ELR (cell line): ENCODE measurements around the gene PDE11A.

ENCODE experiments used
- DNase-seq: peaks from one replicate; pipeline ENCODE4 v3.0.0-alpha.2; 2015; ENCODE audit warnings: low read depth

The PDE11A gene

GRCh38 chr2:177921726-177922125 lies 150.9 kb downstream of the PDE11A start:
- DNase-seq, result no peak

DNA sequence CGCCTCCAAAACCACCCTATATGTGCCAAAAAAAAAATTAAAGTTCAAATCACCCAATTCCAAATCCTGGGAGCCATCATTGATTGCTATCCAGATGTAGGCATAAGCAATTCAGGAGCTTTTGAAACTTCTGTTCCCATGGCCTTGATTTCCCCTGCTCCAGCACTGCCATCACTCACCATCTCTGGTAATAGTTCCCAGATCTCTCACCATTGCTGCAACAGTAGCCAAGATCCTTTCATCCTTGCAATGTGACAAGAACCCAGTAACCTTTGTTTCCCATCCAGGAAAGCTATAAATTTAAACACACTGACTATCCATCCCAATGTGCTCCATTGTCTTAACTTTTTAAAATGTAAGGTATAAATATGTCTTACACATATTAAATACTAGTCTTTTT lies 155.4 kb downstream of the PDE11A start:
- DNase-seq, result no peak

- no peak for DNase-seq
These were observed 156.2 kb downstream of the PDE11A start for GRCh38 chr2:177916342-177916741.

GRCh38 chr2:177914247-177914646 lies 158.3 kb downstream of the PDE11A start:
- no peak for DNase-seq

GRCh38 chr2:177909962-177910361 lies 162.6 kb downstream of the PDE11A start:
- peak; percentile 73 for DNase-seq

DNA sequence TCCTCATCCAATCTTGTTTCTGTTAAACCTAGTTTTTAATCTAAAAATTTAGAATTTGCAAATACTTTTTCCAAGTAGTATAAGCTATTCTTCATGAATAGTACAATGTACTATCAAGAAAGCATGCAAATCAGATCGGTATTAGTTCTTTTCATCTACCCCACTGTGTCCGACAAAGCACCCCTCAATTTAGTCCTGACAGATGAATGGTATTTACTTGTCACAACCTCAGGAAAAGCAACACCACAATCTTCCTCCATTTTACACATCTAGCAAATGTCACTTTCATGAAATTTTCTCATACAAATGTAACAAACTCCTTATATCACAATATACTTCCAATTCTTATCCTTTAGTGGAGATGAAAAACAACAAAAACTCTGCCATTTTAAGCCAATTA lies 163.8 kb downstream of the PDE11A start:
- DNase-seq, result no peak

- DNase-seq, result peak; percentile 40
These were observed 164.4 kb downstream of the PDE11A start for GRCh38 chr2:177908182-177908581.

DNA sequence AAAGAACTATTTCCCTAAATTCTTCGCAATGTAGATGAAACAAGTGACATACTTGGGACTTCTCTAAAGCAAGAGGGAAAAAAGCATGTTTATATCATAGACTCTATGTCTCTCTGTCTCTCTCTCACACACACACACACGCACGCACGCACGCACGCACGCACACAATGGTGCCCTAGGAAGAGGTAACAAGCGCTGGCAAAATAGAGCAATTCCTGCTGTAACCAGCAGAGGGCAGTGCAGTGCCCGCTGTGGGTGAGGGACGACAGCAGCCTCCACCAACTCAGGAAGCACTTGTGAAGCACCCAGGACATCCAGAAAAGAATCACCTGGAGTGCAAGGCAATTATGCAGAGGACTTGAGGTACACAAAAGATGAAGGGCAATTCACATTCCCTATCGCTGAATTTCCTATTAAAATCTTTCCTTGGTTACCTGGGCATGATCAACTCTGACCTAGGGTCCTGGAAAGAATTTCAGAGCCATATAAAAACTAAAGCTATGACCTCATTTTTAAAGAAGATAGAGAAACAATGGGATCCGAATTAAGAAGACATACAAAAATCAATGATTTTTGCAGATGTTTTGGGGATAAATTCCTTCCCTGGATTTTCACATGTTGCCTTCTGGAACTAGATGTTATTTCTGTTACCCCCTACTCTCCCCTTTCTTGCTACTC lies 166.4 kb downstream of the PDE11A start:
- peak; percentile 64 for DNase-seq

DNA sequence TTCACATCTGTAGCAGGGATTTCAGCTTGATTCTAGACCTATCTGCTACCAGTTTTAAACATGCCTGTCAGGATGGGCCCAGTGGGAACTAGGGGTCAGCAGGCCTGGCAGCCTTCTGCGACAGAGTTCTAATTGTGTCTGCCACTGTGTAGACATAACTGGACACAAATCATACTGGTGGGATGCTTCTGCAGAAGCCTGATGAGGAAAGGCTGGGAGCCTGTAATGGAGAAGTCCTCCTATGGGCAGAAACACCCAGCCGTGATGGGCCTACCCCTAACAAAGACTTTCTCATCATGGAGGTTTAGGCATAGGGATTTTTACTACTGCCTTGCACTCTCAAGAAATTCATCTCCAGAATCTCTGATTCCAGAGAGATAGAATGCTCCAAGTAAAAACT lies 166.9 kb downstream of the PDE11A start:
- DNase-seq, result no peak

DNA sequence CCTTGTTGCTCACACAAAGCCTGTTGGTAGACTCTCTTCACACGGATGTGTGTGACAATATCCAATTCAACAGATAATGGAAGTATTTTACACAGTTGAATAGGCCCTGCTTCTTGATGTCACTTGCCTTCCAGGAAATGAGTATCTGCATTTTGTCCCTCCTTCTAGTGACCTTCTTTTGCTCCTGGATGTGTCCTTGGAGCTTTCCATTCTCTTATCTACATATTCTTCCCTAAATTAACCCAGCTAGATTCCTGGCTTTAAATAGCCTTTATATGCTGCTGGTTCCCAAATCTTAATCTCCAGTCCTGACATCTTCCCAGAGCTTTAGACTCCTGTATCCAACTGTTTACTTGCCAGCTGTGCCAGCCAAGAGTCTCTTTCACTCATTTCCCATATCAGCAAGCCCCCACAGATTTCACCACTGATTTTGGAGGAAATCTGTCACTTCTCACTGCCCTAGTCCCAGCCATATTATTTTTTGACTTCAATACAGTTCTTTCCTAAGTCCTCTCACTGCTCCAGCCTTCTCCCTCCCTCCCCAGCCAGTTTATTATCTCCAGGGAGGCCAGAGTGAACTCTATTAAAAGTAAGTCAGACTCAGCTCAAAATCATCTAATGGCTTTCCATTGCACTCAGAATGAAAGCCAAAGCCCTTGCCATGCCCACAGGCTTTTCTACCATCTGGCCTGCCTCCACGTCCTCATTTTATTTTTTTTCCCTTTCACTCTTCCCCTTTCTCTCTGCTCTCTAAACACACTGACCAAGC lies 170.0 kb downstream of the PDE11A start:
- DNase-seq, result no peak

DNA sequence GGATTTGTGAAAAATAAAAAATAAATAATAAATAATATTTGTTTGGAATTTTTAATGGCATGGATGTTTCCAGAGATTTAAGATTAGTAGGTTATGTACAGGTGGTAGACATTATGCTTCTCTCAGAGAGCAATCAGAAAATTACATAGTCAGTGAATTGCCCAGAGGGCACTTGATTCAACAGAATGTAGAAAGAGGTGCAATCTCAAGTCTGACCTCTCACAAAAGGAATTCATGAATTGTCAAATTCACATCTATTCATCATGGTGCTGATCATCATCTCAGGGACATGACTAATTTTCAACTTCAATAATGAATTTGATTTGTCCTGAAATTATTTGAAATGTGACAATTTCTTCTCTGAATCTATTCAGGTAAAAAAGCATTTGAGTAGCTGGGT lies 172.5 kb downstream of the PDE11A start:
- DNase-seq, result peak; percentile 55

- no peak for DNase-seq
These were observed 175.3 kb downstream of the PDE11A start for GRCh38 chr2:177897278-177897677.

GRCh38 chr2:177896587-177896986 lies 176.0 kb downstream of the PDE11A start:
- DNase-seq, result no peak

DNA sequence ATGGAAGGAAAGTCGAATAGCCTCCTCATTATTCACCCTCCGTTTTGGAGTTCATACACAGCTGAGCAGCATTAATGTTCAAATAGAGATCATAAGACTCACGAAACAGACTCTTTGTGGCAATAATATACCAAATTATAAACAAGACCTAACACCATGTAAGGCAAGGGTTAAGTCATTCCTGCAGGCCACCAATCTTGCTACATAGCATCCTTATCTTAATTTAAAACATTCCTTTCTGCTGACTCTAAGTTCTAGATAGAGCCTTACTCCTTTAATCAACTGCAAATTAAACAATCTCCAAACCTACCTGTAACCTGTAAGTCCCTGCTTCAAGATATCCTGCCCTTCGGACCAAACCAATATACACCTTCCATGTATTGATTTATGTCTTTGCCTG lies 178.0 kb downstream of the PDE11A start:
- DNase-seq, result no peak

DNA sequence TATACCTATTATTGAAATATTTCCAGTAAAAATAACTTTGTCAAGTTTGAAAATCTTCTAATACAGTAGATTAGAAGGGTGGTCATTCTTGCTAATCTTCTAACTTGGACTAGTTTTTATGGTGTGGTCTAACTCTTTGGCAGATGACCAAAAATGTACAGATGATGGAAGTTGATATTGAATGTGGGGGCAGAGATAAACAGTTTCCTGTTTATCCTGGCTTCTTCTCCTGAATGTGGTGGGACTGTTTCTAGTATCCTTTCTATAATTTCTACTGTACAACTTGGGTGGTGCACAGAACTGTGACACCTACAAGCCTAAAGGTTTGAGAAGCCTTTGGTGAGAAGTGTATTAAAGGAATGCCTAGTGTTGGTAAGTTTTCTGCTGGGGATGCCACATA lies 178.7 kb downstream of the PDE11A start:
- DNase-seq, result no peak

DNA sequence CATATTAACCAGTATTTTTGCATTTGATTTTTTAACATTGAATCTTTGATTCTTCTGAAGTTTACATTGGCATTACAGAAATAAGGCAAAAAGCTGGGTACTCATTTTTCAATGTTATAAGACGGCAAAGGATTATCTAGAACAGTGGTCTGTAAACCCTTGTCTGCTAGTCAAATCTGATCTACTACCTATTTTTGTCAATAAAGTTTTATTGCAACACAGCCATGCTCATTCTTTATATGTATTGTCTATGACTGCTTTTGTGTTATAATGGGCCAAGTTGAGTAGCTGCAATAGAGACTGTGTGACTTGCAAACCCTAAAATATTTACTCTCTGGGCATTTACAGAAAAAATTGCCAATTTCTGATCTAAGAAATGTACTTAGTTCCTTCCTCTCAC lies 181.0 kb downstream of the PDE11A start:
- DNase-seq, result no peak

DNA sequence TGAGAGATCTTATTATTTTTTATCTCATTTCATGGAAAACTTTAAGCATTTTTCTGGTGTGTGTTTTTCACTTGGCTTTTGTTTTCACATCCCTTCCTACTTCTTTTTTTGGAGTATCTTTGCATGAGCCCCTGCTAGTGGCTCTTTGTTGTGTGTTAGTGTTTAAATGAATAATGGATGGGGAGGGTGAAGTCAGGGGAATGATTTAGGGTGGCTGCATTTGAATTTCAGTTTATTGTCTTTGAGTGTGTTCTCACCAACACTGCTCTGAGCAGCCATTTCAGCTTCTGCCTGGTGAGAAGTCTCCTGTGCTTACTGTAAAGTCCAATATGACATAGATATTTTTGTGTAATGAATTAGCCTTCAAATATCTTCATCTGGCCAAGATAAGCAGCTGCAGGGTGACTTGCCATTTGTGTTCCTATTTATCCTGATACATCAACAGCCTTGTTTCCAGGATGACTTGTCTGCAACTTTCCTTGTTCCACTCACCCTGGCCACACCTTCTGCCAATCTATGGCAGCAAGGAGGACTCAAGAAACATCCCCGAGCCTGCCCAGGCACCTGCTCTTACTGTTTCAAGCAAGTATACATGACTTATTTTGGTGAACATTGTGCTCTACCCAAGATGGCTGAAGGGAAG lies 182.6 kb downstream of the PDE11A start:
- no peak for DNase-seq

- DNase-seq, result no peak
These were observed 184.0 kb downstream of the PDE11A start for GRCh38 chr2:177888581-177888980.

GRCh38 chr2:177887722-177888121 lies 184.9 kb downstream of the PDE11A start:
- DNase-seq, result no peak

DNA sequence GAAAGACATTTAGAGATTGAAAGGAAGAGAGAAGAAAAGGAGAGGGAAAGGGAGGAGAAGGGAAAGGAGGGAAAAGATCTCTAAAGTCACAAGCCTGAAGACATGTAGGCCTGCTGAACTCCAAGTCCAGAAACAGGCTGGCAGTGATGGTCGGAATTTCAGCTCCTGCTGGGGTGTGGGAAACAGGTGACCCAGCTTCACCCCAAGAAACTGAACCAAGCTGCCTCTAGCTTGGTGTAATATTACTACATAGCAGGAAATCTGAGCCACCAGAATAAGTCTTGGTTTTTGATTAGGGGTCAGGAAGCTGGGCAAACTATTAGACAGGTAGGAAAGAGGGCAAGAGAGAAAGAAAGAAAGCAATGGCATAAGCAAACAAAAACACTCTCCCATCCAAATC lies 185.8 kb downstream of the PDE11A start:
- DNase-seq, result no peak

DNA sequence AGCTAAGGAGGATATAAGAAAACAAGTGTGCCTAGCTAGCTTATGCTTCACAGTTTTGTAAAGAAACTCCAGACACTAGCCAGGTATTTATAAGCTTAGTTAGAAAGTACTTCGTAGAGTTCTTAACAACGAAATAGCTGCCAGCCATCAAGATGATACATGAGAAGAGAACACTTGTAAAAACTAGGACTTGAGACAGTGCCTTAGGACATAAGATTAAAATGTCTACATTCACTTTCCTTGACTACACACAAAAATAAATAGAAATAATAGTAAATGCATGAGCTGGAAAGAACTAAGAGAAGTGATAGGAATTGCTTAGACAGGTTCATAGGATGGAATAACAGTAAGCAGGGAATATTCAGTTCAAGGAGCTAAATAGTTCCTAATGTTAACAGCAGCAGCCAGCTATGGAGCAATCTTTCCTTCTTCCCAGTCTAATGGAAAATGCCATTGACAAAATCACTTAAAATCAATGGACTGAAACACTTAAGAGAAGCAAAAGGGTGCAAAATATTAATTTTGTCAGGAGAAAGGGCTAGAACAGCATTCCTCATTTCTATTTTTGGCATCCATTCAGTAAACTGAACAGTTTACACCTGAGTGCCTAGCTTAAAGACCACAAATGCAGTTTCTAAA lies 186.6 kb downstream of the PDE11A start:
- DNase-seq, result no peak

DNA sequence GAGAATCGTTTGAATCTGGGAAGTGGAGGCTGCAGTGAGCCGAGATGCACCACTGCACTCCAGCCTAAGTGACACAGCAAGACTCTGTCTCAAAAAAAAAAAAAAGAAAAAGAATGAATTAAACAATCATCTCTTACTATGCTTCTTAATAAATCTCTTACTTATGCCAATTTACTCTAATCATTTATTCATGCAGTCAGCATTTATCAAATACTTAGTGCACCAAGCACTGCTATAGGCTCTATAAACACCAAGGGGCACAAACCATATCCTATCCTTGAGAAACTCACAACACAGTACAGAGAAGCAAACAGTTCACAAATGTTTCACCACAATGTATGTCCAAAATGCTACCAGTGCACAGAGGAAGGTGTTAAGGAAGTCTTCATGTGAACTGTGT lies 189.4 kb downstream of the PDE11A start:
- DNase-seq, result no peak

- DNase-seq, result no peak
These were observed 190.1 kb downstream of the PDE11A start for GRCh38 chr2:177882501-177882900.
